Left renal pelvis (tissue), 4 donors: Measurements from ENCODE around the gene FBXO36. TPM values are rescaled to one million over a fixed set of nuclear protein-coding genes. Genes with fewer than 3 reads are reported as not detected.

Experiments used
- DNase-seq, 4 donors: peaks; one replicate each; pipeline ENCODE4 v3.0.0-alpha.2; 2013; ENCODE audit warnings: low read depth in 4 of 4, low spot score in 3 of 4
- polyA plus RNA-seq, 4 donors: library from polyadenylated mRNA; unstranded; fragments of 120-200 nt; gene quantifications; one replicate each; pipeline ENCODE4 v1.2.1, GENCODE V29; 2013; ENCODE audit not compliant: insufficient read length in 4 of 4

FBXO36 gene
- polyA plus RNA-seq, 4 donors: 3.5 to 8.0 (median 6.6) TPM

DNA sequence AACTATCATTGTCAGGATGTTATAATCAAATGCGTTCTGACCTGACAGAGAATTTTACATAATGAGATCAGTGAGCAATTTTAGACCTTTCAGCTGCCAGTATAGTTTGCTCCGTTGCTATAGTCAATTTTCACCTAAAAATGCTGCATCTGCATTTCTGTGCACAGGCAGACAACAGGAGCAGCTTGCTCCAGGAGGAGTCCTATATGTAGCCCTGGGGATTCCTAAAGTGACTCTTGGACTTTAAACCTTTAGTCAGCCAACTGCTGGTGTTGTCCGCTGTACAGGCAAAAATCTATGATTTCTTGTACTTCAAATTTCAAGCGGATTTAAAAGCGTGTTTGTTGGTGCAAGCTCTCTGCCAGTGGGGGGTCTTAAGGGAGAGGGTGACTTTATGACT lies 120.7 kb downstream of the FBXO36 start:
- DNase-seq: no peak

DNA sequence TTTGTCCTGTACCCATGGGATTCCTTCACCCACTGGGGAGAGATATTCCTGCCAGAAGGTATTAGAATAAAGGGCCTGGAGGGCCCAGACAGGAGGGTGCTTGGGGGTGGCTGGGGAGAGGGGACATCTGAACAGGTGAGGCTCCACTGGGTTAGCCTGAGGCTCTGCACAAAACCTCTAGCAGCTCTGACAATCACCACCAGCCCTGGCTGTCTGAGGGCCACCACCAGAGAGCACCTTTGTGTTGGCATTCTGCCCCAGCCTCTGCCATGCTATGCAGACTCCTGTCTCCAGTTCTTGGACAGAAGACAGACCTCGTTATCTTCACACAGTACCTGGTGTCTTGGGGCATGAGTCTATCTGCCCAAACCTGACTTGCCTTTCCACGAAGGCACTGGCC lies 121.2 kb downstream of the FBXO36 start:
- DNase-seq: no peak

DNA sequence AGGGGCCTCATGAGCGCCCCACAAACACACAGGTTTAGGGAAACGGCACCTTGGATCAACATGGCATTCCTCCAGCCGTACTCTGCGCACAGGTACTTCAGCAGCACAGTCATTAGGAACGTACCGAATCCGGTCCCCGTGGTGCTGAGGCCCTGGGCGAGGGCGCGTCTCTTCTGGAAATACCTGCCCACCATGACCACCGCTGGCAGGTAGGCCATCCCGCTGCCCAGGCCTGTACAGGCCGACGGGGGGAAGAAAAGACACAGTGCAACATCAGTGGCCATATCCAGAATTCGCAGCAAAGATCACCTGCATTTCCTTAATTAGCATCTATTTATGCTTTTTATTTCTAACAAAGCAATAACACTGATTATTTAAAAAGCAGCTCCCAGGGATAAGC lies 124.2 kb downstream of the FBXO36 start:
- no peak for DNase-seq

DNA sequence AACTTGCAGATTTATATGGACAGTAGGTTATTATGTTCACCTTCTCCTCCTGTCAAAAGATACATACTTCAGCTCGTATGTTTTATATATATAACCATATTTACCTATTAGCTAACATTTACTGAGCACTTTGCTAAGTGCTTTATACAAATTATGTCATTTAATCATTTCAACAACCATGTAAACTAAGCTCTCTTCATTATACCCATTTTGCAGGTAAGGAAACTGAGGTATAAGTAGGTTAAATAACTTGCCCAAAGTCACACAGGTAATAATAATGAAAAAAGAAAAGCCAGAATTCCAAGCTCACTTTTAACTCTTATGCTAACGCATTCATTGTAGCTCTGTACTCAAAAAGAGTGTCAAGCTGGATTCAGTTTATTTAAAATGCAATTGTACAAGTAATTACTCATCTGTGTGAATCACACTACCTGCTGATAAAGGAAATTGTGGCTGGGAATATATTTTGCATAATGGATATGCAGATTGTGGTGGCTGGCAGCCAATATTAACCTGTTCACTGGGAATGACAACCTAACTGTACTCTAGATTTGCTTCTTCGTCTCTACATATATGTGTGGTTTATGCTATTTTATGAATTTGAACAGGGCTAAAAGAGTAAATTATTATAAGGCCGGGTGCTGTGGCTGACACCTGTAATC lies 125.8 kb downstream of the FBXO36 start:
- DNase-seq: no peak

DNA sequence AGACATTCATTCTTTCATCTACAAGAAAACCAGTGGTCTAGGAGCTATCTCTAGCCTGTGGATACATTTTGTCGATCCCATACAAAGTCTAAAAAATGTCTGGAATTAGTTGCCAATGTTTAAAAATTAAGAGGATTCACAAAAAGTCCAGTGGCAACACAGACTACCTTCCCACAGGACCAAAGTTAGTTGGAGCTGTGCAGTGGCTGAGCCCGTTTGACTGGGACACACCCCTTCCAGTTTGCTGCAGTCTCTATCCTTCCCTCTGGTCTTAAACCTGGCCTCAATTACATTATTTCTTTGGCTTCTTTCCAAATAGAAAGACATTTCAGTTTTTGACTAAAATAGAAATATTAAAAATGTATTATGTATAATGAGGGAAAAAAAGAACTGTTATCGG lies 127.8 kb downstream of the FBXO36 start:
- no peak for DNase-seq

DNA sequence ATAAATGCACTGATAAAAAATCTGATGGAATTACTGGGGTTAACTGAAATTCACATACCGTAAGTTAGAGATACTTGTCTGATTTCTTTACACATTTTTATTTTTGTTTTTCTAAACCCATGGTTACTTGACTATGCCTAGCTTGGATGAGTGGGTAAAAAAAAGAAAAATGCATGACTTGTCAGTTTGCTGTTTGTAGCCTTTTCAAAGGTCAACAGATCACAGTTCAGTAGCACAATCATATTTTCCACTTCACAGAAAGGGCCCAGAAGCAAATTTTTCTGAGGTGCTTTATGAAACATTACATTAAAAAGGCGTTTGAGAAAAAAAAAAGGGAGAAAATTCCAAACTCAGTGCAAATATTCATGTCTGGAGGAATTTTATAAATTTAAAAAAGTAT lies 130.0 kb downstream of the FBXO36 start:
- DNase-seq: peak in 1 of 4 donors; percentile 1

DNA sequence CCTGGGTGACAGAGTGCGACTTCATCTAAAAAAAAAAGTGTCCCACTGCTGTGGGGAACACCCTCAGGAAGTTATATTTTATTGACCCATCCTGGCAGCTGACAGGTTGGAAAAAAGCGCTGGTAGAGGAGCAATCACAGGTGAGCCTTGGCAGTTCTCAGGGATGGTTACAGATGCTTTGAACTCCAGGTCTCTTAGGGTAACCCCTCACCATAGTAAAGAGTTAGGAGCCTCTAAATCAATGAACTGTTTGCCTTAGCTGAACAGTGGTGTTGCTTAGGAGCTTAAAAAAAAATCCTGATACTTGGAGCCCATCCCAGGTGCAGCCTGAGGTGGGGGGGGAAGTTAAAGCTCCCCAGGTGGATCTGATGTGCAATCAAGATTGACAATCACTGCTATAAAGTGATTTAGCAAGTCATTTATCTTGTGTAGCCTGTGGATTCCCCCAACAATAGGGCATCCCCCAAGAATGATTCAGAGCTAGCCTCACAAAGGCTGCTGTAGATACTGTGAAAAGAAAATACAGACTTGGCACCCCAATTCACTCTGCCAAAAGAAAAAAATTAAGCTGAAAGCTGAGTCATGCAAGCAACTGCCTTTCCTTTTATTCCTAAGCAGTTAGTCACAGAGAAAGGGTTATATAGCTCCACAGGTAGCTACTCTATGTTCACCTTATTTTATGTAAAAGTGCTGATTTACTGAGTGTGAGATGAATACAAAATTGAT lies 131.6 kb downstream of the FBXO36 start:
- no peak for DNase-seq

DNA sequence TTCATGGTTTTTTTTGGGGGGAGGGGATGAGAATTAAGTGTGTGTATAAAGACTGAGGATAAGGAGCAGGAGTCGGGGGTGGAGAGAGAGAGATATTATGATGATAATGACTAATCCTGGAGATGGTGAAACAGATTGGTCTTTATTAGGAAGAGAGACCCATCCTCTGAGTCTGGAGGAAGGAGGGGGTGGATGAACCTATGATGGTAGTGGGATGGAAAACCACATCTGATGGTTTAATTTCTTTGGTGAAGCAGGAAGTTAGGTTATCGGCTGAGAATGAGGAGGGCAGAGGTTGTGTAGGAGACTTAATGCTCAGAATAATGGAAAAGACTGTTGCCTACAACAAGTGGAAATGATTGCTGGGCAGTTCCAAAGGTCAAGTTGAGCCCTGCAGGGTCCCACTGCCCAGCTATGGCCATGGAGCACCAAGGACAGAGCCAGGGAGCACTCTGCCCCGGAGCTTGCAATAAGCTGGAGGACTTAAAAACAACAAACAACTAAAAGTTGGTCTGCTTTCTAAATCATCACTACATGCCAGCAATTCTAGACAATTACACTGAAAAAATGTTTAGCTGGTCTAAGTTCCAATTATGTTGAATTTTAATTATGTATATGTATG lies 138.5 kb downstream of the FBXO36 start:
- no peak for DNase-seq

Other genes starting within 250 kb of the FBXO36 start
- gene DNER, start 207.9 kb upstream of the FBXO36 start, polyA plus RNA-seq: 10 to 100 TPM in 3 of 4 donors, 1 to 10 TPM in 1; 9.1 to 71.5 (median 59.4) TPM
- 100 to 1,000 TPM; 133 to 204 (median 193) TPM for gene TRIP12, start 494 bp upstream of the FBXO36 start, polyA plus RNA-seq
- gene SLC16A14, start 146.4 kb downstream of the FBXO36 start, polyA plus RNA-seq: 1 to 10 TPM; 4.7 to 9.4 (median 7.5) TPM